ENCODE results near the gene ASPSCR1. TPM values are rescaled to one million over a fixed set of nuclear protein-coding genes. Genes with fewer than 3 reads are reported as not detected.

ASPSCR1 gene
- total and polyA plus RNA-seq, 2 of the 8 experiments (the other 6 are each of a cell fraction or from before 2014, with no cell fraction given) = 33.3 to 43.7 TPM

DNA sequence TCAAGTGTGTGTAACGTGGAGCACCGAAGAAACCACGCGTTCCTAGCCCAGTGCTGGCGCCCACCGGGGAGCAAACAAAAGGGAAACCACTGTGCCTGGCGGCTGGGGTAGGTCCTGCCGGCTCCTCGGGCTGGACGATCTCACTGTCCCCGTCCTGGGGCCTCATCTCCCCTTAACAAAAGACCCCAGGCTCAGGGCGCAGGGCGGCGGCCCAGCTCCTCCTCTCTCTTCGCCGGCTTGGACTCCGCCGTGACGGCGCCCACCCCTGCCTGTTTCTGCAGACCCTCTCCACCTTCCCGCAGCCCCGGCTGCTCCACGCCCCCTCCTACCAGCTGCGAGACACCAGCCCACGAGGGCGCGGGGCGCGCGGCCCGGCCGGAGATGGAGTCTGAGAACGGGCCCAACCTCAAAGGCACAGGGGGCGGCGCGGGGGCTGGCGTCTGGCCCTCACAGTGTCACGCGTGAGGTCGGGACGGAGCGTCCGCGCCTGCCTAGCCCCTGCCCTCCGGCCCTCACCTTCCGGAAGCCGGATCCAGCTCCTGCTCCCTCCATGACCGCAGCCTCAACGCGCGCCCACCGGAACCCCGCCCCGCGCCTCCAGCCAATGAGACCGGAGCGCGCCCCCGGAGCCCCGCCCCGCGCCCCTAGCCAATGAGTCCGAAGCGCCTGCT is 45.0 kb downstream of the ASPSCR1 start, which contains the start of gene CENPX (continued):
- TF ChIP-seq E2F6 (IDR thresholded peaks at IDR 0.05) (no peak), SP1 (IDR thresholded peaks at IDR 0.05; ENCODE audit: low read depth, low read length) (no peak), KDM4A (IDR thresholded peaks at IDR 0.05; ENCODE audit: low read depth, low read length, severe bottlenecking) (peak; percentile 75), GTF2F1 (IDR thresholded peaks at IDR 0.05; ENCODE audit: borderline replicate concordance, low read depth, low read length) (no peak), CHD1 (IDR thresholded peaks at IDR 0.05; ENCODE audit: low read depth, low read length) (no peak), SP2 (IDR thresholded peaks at IDR 0.05; ENCODE audit: low read length) (no peak), RBBP5 (IDR thresholded peaks at IDR 0.05; ENCODE audit: borderline replicate concordance, low read depth, low read length) (no peak), JUND (IDR thresholded peaks at IDR 0.05; ENCODE audit: low read length) (no peak), EZH2 (IDR thresholded peaks at IDR 0.05; ENCODE audit: low read depth, low read length, severe bottlenecking) (no peak), SUZ12 (IDR thresholded peaks at IDR 0.05; ENCODE audit: low read length) (no peak), PHF8 (conservative IDR thresholded peaks at IDR 0.05; ENCODE audit: low read depth, low read length) (peak; percentile 67; the same call in 1 of the 2 replicates), CHD2 (IDR thresholded peaks at IDR 0.05; ENCODE audit: low read length) (no peak), TAF1 (IDR thresholded peaks at IDR 0.05; ENCODE audit: low read depth, low read length) (peak; percentile 66), SIN3A (conservative IDR thresholded peaks at IDR 0.05 in 1 of 2, IDR thresholded peaks at IDR 0.05 in 1 of 2; ENCODE audit: low read depth in 1 of 2, low read length in 2 of 2) (0 out of 4 replicates have a peak, but pooled peaks of 1 of the 2 experiments have one; percentile 19), TAF7 (optimal IDR thresholded peaks at IDR 0.05; ENCODE audit: borderline replicate concordance, low read depth, low read length) (no peak), YY1 (IDR thresholded peaks at IDR 0.05; ENCODE audit: low read depth, low read length) (no peak), FOSL1 (IDR thresholded peaks at IDR 0.05; ENCODE audit: insufficient read depth, low read depth, low read length) (no peak), POLR2AphosphoS5 (IDR thresholded peaks at IDR 0.05; ENCODE audit: low read depth, low read length) (peak; percentile 52; the same call in 1 of the 2 replicates), SP4 (IDR thresholded peaks at IDR 0.05; ENCODE audit: low read length) (no peak), SAP30 (IDR thresholded peaks at IDR 0.05; ENCODE audit: insufficient read depth, insufficient replicate concordance, low read length) (no peak), KDM5A (IDR thresholded peaks at IDR 0.05; ENCODE audit: low read length) (no peak)
